Activated naive CD4-positive, alpha-beta T cell (primary cell): ENCODE results near the gene PTPRC.

Experiments
- DNase-seq, 4 experiments: peaks; one replicate each; lab custom pipeline; 2025; lab: John Stamatoyannopoulos, UW

Gene PTPRC

DNA sequence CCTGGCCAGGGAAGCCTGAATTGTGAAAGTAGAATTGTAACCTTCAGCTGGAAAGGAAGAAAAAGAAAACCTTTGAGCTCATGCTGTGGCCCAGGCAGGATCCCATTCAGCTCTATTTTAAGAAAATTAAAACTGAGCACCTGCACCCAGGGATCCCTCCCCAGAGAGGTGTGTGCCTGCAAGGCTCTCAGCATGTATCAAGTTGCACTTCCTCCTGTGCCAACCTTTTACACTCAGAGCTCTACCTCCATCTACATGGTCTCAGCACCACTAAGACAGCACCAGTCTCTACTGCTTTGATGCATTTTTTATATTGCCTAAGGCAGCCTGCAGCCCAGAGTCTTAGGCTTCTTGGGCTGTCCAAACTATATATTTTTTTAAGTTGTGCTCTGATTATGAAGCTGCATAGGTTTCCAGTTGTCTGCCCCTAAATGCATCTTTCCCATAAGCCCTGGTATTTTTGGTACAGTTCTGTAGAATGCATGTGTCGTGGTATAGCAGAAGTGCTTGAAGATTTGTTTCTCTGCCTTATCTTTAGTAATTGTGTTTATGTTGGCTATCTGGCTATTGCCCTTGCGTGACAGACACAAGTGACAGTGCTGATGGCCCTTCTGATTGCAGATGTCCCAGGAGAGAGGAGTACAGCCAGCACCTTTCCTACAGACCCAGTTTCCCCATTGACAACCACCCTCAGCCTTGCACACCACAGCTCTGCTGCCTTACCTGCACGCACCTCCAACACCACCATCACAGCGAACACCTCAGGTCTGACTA is 63.1 kb downstream of the PTPRC start:
- DNase-seq, result no peak

DNA sequence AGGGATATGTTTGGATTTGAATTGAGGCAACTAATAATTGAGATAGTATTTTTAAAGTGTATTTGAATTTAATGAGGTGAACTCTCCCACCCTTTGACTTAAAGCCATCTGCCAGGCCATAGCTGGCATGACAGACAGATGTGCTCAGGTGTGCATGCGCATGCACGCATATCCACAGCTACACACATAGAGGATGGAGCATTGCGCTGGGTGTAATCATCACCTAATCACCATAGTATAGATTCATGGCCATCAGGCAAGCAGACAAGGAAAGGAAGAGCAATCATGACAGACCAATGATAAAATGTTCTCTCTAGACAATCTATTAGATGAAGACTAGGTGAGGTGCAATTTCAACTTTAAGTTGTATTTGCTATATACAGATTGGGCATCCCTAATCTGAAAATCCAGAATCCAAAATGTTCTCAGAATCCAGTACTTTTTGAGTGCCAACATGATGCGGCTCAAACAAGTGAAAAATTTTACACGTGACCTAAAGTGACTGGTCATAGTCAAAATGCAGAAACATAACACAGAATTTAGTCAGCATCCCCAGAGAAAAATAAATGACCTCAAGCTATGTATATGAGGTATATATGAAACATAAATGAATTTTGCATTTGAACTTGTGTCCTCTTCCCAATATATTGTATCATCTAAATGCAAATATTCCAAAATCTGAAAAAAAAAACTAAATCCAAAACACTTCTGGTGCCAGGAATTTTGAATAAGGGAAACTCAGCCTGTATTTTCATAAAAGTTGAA is 70.1 kb downstream of the PTPRC start:
- no peak for DNase-seq

DNA sequence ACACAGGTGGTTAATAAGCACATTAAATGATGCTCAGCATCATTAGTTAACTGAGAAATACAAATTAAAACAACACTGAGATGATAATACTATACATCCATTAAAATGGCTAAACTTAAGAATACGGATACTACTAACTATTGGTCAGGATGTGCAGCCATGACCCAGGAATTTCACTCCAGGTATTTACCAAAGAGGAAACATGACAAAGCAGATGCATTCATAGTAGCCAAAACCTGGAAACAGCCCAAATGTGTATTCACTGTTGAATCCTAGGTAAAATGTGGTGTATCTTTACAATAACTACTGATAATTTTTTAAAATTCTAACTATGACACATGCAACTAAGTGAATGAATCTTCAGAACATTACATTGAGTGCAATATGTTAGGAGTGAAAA is 73.0 kb downstream of the PTPRC start:
- no peak for DNase-seq

DNA sequence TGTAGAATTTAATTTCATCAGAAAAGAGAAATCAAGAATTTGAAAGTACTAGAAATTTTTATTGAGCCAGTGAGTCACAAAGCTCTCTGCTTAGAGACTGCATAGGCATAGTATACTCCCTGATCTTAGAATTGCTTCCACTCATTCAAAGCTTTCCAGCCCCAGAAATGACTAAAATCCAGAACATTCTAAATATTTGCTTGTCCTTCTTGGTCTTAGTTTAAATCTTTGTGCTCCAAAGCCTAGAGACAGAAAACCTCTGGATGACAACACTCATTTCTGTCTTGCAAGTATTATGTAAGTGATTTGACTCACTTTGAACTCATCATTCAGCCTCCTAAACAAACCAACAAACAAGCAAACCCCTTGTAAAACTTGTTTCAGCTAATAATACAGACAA is 74.2 kb downstream of the PTPRC start:
- no peak for DNase-seq

DNA sequence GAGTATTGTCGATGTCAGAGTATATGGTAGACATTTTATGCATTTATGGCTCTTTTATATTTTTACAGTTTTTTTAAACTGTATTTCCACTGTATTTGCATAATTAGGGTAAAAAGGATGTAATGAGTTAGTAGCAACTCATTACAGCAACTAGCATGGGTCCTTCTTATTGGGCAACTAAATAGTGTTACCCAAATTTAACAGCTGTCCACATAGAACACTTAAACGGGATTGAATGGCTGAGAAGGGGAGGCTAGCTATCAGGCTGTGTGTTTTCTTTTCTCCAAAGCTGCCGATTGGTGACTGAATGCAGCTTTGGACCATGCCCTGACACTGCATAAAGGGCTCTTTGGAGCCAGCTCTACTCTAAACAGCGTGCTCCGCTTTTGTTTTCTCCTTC is 75.4 kb downstream of the PTPRC start:
- no peak for DNase-seq

DNA sequence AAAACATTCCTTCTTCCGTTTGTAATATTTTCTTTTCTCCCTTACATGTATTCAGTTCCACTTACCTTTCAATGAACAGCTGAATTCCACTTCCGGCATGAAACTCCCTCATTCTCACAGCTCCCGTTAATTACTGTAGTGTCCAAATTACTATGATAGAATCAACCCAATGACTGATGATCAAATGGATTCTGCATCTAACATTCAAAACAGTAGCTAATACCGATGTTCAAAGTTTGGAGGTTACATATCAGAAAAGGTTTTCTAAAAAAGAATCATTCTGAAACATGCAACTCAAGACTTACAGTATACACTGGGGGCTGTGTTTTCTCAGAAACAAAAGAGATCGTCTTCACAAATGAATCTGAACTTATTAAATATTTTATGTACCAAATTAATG is 77.2 kb downstream of the PTPRC start:
- DNase-seq, result no peak

DNA sequence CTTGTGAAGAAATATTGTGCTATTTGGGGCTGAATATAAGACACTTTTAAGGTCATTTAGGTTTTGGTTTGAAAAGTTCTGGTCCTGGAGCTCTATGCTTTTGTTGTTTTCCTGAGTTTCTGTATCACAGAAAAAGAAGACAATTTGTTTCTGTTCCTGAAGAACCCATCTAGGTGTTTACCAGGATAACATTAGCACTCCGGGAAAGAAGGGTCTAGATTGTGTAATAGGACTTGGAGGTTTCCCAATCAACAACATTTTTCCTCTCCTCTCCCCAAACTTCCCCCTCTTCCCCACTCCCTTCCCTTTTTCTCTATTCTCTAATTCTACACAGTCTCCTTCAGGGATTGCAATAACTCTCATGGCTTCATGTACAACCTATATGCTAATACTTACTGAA is 78.7 kb downstream of the PTPRC start:
- DNase-seq, result no peak

DNA sequence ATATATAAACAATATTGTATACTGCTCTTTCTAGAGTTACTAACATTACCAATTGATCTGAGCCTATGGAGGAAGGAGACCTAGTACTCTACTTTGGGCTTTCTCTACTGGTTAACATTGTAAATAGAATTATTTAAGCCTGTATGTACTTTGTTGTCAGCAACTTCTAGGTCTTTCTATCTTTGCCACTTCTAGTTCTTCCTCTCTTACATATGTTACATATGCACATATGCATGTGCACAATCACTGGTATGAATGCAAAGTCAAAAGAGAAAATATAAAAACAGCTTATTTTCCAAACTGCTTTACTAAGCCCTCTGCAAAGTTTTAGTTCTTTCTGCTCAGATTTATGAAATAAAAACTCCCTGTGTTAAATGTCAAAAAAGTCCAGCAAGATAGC is 84.3 kb downstream of the PTPRC start:
- no peak for DNase-seq

DNA sequence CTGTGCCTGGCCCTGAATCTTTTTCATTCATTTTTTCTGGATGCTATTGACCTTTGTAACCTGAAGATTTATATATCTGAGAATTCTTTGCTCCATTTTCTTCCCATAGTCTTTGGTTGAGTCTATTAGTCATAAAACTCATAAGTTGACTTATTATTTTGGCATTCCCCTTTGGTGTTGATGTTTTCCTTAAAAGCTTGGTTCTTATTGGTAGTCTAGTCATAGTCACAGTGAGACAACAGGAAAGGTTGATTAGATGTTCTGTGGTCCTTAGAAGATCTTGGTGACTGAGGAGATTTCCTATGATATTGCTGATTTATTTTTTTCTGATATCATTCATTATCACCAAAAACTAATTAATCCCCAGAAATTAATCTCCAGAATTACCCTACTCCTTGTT is 86.2 kb downstream of the PTPRC start:
- DNase-seq, result no peak

DNA sequence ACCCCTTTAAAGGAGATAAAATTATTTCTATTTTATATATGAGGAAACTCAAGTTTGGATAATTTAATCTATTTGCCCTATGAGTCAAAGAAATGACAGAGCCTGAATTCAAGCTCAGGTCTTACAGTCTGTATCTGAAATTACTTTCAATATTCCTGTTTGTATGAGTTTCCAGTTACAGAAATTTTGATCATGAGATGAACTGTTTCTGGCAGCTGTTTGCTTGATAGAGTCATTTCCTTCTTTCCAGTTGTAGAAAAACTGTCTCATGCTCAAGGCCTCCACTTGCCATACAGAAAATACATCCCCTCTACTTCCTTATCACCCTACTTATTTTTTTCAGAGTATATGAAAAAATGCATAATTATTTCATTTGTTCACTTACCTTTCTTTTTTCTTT is 87.6 kb downstream of the PTPRC start:
- no peak for DNase-seq

DNA sequence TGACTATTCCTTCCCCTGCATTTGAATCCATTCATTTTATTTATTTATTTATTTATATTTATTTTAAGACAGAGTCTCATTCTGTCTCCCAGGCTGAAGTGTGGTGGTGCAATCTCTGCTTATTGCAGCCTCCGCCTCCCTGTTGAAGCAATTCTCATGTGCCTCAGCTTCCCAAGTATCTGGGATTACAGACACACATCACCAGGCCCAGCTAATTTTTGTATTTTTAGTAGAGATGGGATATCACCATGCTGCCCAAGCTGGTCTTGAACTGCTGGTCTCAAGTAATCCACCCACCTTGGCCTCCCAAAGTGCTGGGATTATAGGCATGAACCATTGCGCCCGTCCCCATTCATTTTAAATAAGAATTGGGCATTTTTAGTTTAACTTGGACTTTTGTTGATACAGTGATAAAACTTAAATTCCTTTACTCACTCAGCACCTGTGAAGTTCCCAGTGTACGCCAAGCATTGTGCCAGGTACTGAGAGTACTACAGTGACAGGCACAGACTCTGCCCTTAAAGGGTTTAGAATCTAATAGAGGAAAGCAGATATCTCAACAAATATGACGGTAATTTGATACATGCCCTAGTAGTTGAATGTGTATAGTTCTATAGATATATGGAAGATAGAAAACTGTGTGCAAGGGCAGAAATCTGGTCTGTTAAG is 90.5 kb downstream of the PTPRC start:
- no peak for DNase-seq

DNA sequence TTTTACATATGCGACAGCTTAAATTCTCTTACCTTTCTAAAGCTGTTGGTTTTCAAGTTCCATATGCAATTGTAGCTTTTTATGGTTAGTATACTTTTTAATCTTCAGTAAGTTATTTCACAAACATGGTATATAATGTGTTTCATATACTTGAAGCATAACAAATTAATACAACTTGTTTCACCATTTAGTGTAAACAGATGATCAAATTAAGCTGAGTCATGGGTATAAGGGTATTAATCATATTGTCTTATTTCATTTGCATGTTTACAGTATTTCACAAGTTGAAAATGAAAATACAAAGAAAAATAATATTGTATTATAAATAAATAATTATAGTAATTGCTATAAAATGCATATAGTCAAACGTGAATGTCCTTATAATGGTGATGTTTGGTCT is 92.1 kb downstream of the PTPRC start:
- DNase-seq, result no peak

DNA sequence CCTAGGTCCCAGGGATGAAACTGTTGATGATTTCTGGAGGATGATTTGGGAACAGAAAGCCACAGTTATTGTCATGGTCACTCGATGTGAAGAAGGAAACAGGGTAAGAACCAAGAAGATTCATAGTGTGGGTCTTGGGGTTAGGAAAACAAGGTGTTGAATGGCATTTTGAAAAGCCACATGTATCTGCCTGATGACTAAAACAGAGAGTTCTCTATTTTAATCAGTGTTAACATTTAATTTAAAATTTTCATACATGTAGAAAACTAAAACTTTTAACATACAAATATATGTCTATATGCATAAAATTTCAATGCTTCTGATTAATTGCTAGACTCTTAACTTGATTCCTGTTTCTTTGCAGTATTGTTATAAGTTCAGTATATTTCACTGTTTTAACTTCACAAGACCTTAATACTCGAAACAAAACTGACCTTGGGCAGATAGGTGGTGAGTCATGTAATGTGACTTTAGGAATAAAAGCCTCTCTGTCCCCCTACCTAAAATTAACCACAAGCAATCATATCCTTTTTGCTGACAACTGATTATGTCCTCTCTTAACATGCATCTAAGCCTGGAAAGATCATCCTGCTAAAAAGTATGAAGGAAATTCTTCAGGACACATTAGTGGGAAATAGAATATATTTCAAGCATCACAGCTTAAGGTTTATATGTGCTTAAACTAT is 95.6 kb downstream of the PTPRC start:
- DNase-seq, result no peak

DNA sequence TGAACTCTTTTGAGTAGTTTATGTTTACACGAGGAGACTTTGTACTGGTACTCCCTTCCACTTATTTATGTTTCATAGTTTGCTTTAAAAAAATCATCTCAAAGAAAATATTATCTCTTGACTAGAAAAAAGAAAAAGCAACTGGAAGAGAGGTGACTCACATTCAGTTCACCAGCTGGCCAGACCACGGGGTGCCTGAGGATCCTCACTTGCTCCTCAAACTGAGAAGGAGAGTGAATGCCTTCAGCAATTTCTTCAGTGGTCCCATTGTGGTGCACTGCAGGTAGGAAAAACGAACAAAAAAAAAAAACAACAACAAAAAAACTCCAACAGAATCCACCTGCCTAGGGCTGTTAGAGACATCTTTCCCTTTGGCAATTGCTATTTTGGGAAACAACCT is 102.9 kb downstream of the PTPRC start:
- DNase-seq, result no peak

DNA sequence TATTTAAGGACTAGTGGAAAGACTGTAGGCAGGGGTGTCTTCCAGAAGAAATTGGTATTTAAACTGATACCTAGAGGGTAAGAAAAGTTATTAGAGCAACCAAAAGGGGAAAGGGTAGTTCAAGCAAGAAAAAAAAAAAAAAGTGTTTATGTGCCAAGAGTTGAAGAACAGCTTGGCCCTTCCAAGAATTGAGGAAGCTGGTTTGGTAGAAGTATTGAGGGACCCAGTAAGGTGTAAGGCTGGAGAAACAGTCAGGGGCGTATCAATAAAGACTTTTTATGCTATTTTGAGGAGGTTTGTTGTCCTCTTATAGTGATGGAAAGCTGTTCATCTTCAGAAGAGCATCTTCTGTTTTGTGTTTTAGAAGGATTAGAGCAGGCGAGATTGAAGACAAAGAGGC is 108.3 kb downstream of the PTPRC start:
- no peak for DNase-seq

DNA sequence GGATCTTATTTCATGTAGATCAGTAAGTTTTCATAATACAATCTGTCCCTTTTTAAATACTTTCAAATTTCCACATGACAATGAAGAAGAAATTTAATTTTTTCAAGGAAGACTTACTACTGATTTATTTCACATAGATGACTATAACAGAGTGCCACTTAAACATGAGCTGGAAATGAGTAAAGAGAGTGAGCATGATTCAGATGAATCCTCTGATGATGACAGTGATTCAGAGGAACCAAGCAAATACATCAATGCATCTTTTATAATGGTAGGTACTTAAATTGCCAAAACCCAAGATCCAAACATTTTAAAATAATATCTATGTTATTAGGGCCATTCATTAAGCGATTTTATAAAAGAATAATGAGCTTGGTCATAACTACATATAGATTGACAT is 110.4 kb downstream of the PTPRC start:
- no peak for DNase-seq

DNA sequence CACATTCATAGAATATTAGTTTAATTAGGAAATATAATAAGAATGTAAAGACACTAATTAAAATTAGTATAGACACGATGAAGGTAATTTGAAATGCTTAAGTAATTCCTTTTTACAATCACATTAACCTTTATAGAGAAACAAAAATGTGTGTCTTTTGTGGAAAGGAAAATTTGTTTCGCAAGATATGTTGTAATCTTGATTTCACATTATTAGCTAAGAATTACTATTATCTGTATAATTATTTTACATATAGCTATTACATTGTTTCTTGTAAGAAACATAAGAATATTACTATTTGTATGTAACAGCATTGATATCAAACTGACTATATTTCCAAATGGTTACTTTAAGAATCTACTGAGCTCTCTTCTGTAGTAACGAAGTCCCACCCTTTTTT is 111.2 kb downstream of the PTPRC start:
- DNase-seq, result no peak

DNA sequence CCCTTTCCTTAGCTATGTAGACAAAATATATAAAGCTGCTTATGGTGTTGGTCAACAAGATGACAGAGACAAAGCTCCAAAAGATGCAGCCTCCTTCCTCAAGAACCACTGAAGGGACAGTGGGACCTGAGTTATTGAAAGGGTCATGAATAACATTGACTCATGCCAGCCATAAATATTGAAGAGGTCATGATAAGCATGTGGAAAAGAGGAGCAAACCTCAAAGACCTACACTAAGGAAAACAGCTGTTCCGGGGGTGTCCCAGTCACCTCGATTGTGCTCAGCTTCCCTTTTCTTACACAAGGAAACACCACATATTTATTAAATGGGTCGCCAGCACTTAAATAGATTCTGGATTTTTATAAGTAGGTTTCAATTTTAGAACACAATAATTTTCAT is 112.9 kb downstream of the PTPRC start:
- no peak for DNase-seq

DNA sequence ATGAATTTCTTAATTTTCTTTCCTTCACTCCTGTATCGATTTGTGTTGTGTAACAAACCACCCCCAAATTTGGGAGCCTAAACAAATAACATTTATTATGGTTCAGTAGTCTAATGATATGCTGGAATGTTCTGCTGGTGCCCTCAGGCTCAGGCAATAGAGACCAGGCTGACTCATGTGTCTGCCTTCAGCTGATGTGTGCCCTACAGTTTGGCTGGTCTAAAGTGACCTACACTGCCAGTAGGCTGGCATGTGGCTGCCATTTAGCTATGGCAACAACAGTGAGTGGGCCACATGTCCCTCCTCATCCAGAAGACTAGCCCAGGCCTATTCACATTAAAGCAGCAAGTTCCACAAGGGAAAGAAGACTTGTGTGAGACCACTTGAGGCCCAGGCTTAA is 115.8 kb downstream of the PTPRC start:
- DNase-seq, result no peak

DNA sequence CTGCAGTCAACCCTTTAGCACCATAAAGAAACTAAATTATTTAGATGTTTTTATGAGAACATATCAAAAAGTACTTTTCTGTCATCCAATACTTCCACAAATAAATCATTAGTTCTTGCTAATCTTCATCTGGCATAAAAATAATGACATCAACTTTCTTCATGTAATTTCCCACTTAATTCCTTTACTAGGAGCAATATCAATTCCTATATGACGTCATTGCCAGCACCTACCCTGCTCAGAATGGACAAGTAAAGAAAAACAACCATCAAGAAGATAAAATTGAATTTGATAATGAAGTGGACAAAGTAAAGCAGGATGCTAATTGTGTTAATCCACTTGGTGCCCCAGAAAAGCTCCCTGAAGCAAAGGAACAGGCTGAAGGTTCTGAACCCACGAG is 116.9 kb downstream of the PTPRC start:
- no peak for DNase-seq

DNA sequence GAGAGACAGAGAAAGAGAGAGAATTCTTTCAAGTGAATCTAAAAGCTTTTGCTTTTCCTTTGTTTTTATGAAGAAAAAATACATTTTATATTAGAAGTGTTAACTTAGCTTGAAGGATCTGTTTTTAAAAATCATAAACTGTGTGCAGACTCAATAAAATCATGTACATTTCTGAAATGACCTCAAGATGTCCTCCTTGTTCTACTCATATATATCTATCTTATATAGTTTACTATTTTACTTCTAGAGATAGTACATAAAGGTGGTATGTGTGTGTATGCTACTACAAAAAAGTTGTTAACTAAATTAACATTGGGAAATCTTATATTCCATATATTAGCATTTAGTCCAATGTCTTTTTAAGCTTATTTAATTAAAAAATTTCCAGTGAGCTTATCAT is 117.6 kb downstream of the PTPRC start:
- DNase-seq, result no peak

DNA sequence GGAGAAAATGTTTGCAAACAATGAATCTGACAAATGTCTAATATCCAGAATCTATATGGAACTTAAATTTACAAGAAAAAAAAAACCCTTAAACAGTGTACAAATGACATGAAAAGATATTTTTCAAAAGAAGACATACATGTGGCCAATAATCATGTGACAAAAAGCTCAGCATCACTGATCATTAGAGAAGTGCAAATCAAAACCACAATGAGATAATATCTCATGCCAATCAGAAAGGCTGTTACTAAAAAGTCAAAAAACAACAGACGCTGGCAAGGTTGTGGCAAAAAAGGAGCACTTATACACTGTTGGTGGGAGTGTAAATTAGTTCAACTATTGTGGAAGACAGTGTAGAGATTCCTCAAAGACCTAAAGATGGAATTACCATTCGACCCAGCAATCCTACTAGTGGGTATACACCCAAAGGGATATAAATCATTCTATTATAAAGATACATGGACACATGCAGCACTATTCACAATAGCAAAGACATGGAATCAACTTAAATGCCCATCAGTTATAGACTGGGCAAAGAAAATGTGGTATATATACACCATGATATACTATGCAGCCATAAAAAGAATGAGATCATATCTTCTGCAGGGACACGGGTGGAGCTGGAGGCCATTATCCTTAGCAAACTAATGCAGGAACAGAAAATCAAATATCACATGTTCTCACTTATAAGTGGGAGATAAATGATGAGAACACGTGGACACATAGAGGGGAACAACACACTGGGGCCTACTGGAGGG is 123.2 kb downstream of the PTPRC start:
- no peak for DNase-seq
